SJCRH30 (cell line): ENCODE measurements around the gene SETD1B. TPM values are rescaled to one million over a fixed set of nuclear protein-coding genes. Genes with fewer than 3 reads are reported as not detected.

Experiments used
- DNase-seq, 2 experiments: peaks; one replicate each; pipeline ENCODE4 v3.0.0-alpha.2; 2015 to 2020
- H3K27ac ChIP-seq: fragments of 250-450 bp; sonication (Bioruptor Pico); 2 replicates; pipeline ENCODE4 v1.5.1; 2020; ENCODE audit warnings: mild to moderate bottlenecking, moderate library complexity
- H3K27me3 ChIP-seq: fragments of 250-450 bp; sonication (Bioruptor Pico); 2 replicates; pipeline ENCODE4 v1.5.1; 2020; ENCODE audit warnings: mild to moderate bottlenecking, moderate library complexity
- H3K36me3 ChIP-seq: fragments of 250-450 bp; sonication (Bioruptor Pico); 2 replicates; pipeline ENCODE4 v1.5.1; 2020; ENCODE audit warnings: mild to moderate bottlenecking, moderate library complexity
- H3K4me1 ChIP-seq: fragments of 250-450 bp; sonication (Bioruptor Pico); 2 replicates; pipeline ENCODE4 v1.5.1; 2020; ENCODE audit warnings: mild to moderate bottlenecking, moderate library complexity
- H3K4me3 ChIP-seq: fragments of 250-450 bp; sonication (Bioruptor Pico); 2 replicates; pipeline ENCODE4 v1.5.1; 2020; ENCODE audit warnings: mild to moderate bottlenecking, moderate library complexity
- H3K9me3 ChIP-seq: fragments of 250-450 bp; sonication (Bioruptor Pico); replicated peaks from 2 replicates; pipeline ENCODE4 v1.5.1; 2020; ENCODE audit warnings: mild to moderate bottlenecking, moderate library complexity
- total RNA-seq: library from RNA; depleted of rRNA; stranded (reverse); fragments of >200 nt; shearing (Covaris generic); gene quantifications from 2 replicates; pipeline ENCODE4 v1.2.3, GENCODE V29; 2014

Gene SETD1B
- total RNA-seq, 1 experiment from 2014 or later = 3.8 TPM

DNA sequence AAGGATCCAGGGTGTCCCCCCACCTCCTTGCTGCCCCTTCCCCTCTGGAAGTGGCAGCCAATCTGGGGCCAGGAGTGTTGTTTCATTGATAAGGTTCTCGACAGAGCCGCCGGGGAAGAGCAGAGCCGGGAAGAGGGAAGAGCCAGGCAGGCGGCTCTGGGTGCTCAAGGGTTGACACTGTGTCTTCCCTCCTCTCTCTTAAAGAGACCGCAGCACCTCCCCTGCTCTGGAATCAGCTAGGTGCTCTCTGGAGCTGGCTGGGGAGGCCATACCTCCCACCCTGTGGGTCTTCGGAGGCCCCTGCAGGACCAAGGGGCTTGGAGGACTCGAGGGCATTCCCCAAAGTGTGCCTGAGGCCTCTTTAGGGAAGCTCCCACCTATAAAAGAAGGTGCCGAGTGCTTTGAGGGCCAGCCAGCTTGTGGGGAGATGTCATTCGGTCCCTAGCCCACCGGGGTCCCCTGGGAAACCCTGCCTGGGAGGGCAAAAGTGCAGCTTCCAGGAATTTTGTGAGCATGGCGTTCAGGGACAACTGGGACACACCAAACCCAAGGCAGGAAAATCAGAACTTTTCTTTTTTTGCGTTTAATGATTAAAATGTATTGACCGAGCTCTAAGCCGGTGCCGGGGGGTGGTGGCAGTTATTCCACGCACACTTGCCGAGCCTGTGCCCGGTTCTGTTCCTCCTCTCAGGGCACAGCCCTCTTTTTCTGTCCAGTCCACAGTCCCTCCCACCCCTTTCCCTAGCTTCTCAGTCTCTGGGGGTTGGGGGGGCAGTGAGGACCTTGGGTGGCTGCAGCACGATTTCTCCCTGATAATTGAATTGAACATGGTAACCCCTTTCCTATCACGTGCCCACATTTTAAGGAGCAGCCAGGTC, 3.0 kb downstream of the SETD1B start:
- Histone ChIP-seq H3K27ac (no peak overlapping the region), H3K4me1 (peaks cover 14% of the 10 kb centered on the region), H3K9me3 (no peaks in the 10 kb centered on the region), H3K4me3 (peak overlapping the region; percentile 74), H3K36me3 (peaks cover 12% of the 10 kb centered on the region; the same call in 1 of the 2 replicates), H3K27me3 (no peaks in the 10 kb centered on the region)
- DNase-seq = no peak

DNA sequence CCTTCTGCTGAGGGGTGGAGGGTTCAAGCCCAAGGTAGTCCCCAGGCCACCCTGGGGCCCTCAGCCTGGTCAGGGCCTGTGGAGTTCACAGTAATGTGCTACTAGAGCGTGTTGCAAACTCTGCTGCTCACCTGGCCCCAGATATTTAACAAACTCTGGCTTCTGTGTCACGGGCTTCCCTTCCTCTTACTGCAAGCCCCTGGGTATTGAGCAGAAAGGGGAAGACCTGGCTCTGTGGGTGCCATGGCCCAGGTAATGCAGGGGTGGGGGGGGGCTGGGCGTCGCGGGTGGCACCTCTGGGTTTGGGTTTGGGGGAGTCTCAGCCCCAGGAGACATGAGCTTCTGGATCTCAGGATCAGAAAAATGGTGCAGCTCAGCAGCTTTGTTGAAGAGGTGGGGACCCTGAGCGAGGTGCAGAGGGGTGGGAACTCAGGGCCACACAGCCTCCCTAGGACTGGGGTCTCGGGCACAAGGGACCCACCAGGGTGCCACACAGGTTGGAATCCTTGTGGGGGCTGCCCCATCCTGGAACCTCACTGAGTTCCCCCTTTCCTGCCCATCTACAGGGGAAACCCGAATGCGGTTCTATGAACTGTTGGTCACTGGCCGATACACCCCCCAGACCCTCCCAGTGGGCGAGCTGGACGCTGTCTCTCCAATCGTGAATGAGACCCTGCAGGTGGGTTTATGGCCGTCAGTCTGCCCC, 4.0 kb downstream of the SETD1B start:
- H3K4me1 ChIP-seq = peaks cover 14% of the 10 kb centered on the region

DNA sequence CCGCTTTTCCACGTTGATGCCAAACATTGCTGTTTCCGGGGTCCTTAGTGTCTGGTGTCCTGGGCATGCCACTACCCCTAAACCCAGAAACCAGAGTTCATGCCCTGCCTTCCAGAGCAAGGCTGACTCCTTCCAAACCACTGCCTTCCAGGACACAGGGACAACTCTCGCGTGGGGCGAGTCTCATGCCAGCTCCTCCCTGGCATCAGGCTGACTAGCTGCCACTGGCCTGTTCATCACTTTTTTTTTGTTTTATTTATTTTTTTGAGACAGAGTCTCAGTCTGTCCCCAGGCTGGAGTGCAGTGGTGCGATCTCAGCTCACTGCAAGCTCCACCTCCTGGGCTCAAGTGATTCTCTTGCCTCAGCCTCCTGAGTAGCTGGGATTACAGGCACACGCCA, 4.8 kb downstream of the SETD1B start:
- H3K4me1 ChIP-seq = peaks cover 14% of the 10 kb centered on the region
- no peaks in the 10 kb centered on the region for H3K27me3 ChIP-seq
- no peak overlapping the region for H3K4me3 ChIP-seq
- no peaks in the 10 kb centered on the region for H3K9me3 ChIP-seq
- H3K36me3 ChIP-seq = peaks cover 19% of the 10 kb centered on the region
- DNase-seq = no peak
- no peak overlapping the region for H3K27ac ChIP-seq

More for the DNA sequence above, 4.0 kb downstream of the SETD1B start:
- Histone ChIP-seq H3K9me3 (no peaks in the 10 kb centered on the region), H3K27me3 (no peaks in the 10 kb centered on the region), H3K36me3 (peaks cover 12% of the 10 kb centered on the region; the same call in 1 of the 2 replicates), H3K27ac (no peak overlapping the region), H3K4me3 (no peak overlapping the region)
- DNase-seq = no peak

DNA sequence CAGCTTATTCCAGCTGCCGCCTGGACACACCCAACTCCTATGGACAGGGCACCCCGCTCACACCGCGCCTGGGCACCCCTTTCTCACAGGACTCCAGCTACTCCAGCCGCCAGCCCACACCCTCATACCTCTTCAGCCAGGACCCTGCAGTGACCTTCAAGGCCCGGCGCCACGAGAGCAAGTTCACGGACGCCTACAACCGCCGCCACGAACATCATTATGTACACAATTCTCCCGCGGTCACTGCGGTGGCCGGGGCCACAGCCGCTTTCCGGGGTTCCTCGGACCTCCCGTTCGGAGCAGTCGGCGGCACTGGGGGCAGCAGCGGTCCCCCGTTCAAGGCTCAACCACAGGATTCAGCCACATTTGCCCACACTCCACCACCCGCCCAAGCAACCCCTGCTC, 5.9 kb downstream of the SETD1B start:
- peaks cover 22% of the 10 kb centered on the region for H3K36me3 ChIP-seq
- peaks cover 14% of the 10 kb centered on the region for H3K4me1 ChIP-seq
- H3K4me3 ChIP-seq = no peak overlapping the region
- H3K9me3 ChIP-seq = no peaks in the 10 kb centered on the region
- no peak for DNase-seq
- H3K27me3 ChIP-seq = no peaks in the 10 kb centered on the region
- H3K27ac ChIP-seq = no peak overlapping the region

DNA sequence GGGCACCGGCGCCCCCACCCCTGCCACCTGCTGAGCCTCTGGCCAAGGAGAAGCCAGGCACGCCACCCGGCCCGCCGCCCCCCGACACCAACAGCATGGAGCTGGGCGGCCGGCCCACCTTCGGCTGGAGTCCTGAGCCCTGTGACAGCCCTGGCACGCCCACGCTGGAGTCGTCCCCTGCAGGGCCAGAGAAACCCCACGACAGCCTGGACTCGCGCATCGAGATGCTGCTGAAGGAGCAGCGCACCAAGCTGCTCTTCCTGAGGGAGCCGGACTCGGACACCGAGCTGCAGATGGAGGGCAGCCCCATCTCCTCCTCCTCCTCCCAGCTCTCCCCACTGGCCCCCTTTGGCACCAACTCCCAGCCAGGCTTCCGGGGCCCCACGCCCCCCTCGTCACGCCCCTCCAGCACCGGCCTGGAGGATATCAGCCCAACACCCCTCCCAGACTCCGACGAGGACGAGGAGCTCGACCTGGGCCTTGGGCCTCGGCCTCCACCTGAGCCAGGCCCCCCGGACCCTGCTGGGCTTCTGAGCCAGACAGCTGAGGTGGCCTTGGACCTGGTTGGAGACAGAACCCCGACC, 6.5 kb downstream of the SETD1B start:
- no peak overlapping the region for H3K4me3 ChIP-seq
- no peaks in the 10 kb centered on the region for H3K27me3 ChIP-seq
- peaks cover 14% of the 10 kb centered on the region for H3K4me1 ChIP-seq
- H3K27ac ChIP-seq = no peak overlapping the region
- DNase-seq = no peak
- H3K36me3 ChIP-seq = peaks cover 22% of the 10 kb centered on the region
- H3K9me3 ChIP-seq = no peaks in the 10 kb centered on the region

DNA sequence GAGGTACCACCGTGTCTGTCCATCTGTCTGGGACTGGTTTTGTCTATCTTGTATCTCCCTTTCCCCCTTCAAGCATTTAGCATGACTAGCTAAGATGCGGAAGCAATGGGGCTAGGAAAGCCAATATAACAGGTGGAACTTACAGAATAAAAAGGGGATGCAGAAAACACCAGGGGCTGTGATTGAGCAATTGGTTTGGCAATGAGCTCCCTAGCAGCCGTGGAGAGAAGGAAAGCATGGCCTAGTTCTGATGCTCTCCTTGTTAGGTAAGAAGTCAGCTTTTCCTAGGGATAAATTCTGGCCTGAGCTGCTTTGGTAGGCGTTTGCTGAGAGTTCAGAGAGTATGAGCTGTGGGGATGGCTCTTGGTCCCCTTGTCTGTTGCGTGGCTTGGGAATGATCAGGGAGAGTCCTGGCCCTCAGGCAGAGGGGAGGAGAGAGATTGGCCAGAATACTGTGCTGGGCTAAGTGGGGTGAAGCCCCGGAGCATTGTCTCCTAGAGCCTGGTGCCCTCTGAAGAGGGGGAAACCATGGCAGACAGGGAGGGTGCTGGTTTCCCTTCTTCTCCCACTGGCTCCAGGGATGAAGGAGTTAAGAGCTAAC, 7.1 kb downstream of the SETD1B start:
- H3K27me3 ChIP-seq = no peaks in the 10 kb centered on the region
- peaks cover 11% of the 10 kb centered on the region for H3K4me1 ChIP-seq
- H3K4me3 ChIP-seq = no peak overlapping the region
- H3K36me3 ChIP-seq = peaks cover 22% of the 10 kb centered on the region
- no peaks in the 10 kb centered on the region for H3K9me3 ChIP-seq
- H3K27ac ChIP-seq = no peak overlapping the region
- DNase-seq = no peak

DNA sequence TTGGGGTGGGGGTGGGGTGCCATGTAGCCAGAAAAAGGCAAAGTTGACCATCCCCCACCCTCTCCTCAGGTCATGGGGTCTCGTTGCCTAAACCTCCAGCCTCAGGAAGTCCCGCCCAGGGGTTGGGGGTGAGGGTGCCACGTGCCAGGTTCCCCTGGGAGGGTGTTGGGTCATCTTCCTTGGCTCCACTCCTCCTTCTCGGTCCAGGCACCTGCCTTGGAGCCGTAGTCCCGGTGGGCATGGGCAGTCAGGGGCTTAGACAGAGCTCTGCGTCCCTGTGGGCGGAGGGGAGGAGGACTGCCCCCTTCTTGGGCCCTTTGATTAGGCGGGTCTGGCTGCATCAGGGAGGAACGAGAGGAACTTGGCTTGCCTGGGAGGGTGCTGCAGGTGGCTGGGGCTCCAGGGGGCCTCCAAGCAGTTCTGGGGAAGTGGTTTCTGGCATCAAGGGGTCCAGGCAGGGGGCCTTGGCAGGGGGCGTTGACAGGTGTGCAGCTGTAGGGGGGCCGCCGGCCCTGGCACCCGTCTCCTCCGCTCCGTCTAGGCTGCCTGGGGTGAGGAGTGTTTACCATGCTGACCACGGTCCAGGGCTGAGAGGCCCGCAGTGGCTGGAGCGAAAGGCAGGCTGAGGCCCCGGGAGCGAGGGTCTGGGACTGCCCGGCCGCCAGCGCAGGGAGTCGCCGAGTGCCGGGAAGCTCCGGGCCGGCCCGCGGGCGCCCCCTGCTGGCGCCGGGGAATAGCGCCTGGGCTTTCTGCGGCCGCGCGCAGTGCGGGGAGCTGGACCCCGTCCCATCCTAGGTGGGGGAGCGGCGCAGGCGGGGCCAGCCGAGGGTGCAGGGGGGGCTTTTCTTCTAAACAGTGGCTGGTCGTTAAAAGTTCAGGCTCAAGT, 7.9 kb downstream of the SETD1B start:
- H3K9me3 ChIP-seq = no peaks in the 10 kb centered on the region
- H3K27me3 ChIP-seq = no peaks in the 10 kb centered on the region
- no peak overlapping the region for H3K27ac ChIP-seq
- peak; percentile 66 to 79 for DNase-seq
- peaks cover 27% of the 10 kb centered on the region for H3K36me3 ChIP-seq
- peaks cover 4% of the 10 kb centered on the region; the same call in 1 of the 2 replicates for H3K4me1 ChIP-seq
- no peak overlapping the region for H3K4me3 ChIP-seq

DNA sequence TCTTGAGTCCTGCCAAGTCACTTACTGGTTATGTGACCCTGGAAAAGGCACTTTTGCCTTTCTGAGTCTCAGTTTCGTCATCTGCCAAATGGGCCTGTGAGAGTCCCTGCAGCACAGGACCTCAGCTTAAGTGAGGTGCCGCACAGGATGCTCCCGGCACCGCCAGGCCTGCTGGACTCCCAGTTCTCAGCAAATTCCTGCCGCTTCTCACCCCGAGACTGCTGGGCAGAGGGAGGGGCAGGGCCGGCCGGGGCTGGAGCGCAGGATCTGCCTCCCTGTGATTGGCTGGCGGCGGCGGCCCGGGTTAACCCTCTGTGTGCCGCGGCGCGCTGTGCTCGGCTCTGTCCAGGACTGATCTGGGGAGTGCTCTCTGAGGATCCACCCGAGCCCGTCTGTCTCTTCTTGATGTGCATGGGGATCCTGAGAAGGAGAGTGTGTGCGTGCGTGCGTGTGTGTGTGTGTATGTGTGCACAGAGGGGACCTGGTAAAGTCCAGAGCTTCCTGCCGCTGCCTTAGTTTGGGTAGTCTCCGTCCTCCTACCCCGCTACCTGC, 8.6 kb downstream of the SETD1B start:
- no peak for DNase-seq
- no peaks in the 10 kb centered on the region for H3K27me3 ChIP-seq
- peaks cover 3% of the 10 kb centered on the region; the same call in 1 of the 2 replicates for H3K4me1 ChIP-seq
- H3K36me3 ChIP-seq = peaks cover 30% of the 10 kb centered on the region
- no peak overlapping the region for H3K4me3 ChIP-seq
- H3K9me3 ChIP-seq = no peaks in the 10 kb centered on the region
- no peak overlapping the region for H3K27ac ChIP-seq

DNA sequence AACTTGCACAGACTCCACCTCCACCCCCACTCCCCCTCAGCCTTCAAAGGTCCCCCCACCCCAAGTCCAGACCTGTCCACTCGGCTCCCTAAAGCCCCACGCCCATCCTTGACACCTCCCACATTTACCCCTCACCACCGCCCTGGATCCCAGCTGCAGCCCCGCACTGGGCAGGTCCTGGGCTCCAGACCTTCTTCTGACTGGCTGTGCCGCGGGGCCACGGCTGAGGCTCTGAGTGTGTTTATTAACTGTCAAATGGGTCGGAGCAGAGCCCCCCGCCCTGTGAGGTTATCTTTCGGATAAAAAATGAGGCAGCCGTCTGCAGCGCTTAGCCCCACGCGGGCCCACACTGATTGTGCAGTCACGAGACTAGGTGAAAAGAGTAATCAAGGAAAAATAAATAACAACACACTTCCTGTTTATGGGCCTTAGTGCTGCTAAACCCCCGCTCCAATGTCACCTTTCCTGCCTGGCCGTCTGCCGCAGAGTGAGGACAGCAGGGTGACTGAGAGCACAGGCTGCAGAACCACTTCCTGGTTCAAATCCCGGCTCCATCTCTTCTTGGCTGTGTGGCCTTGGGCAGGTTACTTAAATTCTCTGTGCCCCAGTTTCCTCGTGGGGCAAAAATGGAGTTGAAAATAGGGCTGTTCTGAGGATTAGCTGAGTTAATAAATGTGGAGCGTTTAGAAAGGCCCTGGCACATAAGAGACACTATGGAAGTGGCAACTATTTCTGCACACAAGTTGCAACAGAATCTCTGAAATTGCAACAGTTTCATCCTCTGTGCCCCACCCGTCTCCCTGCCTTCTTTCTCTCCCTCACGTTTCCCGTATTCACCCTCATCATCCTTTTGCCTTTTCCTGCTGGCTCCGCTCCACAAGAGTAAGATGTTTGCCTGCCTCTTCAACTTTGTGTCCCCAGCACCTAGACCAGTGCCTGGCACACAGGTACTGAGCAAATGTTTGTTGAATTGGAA, 9.4 kb downstream of the SETD1B start:
- Histone ChIP-seq H3K4me3 (no peak overlapping the region), H3K9me3 (no peaks in the 10 kb centered on the region), H3K27ac (no peak overlapping the region), H3K4me1 (peaks cover 3% of the 10 kb centered on the region; the same call in 1 of the 2 replicates), H3K36me3 (peaks cover 36% of the 10 kb centered on the region), H3K27me3 (no peaks in the 10 kb centered on the region)
- no peak for DNase-seq

DNA sequence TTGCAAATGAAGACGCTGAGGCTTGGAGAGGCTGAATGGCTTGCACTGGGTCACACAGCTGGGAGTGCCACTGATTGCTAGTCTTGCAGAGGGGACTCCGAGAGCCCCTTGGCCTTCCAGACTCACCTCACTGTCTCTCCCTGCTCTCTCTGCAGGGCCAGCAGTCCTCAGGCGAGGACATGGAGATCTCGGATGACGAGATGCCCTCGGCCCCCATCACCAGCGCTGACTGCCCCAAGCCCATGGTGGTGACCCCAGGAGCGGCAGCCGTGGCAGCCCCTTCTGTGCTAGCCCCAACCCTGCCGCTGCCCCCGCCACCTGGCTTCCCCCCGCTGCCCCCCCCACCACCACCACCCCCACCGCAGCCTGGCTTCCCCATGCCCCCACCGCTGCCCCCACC, 10.1 kb downstream of the SETD1B start:
- H3K27me3 ChIP-seq = no peaks in the 10 kb centered on the region
- peaks cover 3% of the 10 kb centered on the region; the same call in 1 of the 2 replicates for H3K4me1 ChIP-seq
- H3K36me3 ChIP-seq = peaks cover 38% of the 10 kb centered on the region
- no peak overlapping the region for H3K4me3 ChIP-seq
- H3K9me3 ChIP-seq = no peaks in the 10 kb centered on the region
- no peak overlapping the region for H3K27ac ChIP-seq
- DNase-seq = no peak

DNA sequence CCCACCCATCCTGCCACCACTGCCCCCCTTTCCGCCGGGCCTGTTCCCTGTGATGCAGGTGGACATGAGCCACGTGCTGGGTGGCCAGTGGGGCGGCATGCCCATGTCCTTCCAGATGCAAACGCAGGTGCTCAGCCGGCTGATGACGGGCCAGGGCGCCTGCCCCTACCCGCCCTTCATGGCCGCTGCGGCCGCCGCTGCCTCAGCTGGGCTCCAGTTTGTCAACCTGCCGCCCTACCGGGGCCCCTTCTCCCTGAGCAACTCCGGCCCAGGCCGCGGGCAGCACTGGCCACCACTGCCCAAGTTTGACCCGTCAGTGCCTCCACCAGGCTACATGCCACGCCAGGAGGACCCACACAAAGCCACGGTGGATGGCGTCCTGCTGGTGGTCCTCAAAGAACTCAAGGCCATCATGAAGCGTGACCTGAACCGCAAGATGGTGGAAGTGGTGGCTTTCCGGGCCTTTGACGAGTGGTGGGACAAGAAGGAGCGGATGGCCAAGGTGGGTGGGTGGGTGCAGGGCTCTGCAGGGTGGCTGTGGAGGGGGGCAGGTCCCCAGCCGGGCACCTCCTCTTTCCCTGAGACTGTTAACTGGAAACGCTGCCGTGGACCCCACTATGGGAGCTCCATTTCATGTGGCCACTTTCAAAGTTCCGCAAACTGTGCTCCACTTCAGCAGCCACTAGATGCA, 10.8 kb downstream of the SETD1B start:
- H3K4me3 ChIP-seq = no peak overlapping the region
- H3K27me3 ChIP-seq = no peaks in the 10 kb centered on the region
- peaks cover 3% of the 10 kb centered on the region; the same call in 1 of the 2 replicates for H3K4me1 ChIP-seq
- H3K27ac ChIP-seq = no peak overlapping the region
- H3K9me3 ChIP-seq = no peaks in the 10 kb centered on the region
- DNase-seq = no peak
- H3K36me3 ChIP-seq = peaks cover 36% of the 10 kb centered on the region

DNA sequence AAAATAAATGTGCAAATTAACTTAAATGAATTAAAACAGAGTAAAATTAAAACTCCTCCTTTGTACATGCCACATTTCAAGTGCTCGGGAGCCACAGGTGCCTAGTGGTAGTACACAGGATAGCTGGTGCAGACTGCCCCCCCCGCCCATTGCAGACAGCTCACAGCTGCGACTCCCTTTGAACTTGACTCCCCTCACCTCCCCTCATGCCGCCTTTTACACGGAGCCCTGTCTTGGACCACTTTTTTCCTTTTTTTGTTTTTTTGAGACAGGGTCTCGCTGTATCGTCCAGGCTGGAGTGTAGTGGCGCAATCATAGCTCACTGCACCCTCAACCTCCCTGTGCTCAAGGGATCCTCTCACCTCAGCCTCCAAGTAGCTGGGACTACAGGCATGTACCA, 11.5 kb downstream of the SETD1B start:
- H3K27me3 ChIP-seq = no peaks in the 10 kb centered on the region
- H3K4me3 ChIP-seq = no peak overlapping the region
- DNase-seq = no peak
- H3K9me3 ChIP-seq = no peaks in the 10 kb centered on the region
- no peak overlapping the region for H3K27ac ChIP-seq
- peaks cover 42% of the 10 kb centered on the region for H3K36me3 ChIP-seq
- peaks cover 3% of the 10 kb centered on the region; the same call in 1 of the 2 replicates for H3K4me1 ChIP-seq
